Ascending aorta (tissue), 2 donors: ENCODE results near the gene REG1A. TPM values are rescaled to one million over a fixed set of nuclear protein-coding genes. Genes with fewer than 3 reads are reported as not detected.

ENCODE experiments used
- DNase-seq, 2 donors: peaks; one replicate each; pipeline ENCODE4 v3.0.0-alpha.2; 2019; ENCODE audit warnings: low spot score in 2 of 2
- H3K27ac ChIP-seq, 2 donors: fragments of 200-600 bp; sonication (generic); one replicate each; pipeline ENCODE4 v1.5.1; 2016 to 2017; ENCODE audit warnings: mild to moderate bottlenecking in 1 of 2
- H3K27me3 ChIP-seq: fragments of 200-600 bp; sonication (generic); one replicate; pipeline ENCODE4 v1.5.1; 2017
- H3K36me3 ChIP-seq, 2 donors: fragments of 200-600 bp; sonication (generic); one replicate each; pipeline ENCODE4 v1.5.1; 2016
- H3K4me1 ChIP-seq, 2 donors: fragments of 200-600 bp; sonication (generic); one replicate each; pipeline ENCODE4 v1.5.1; 2016 to 2017; ENCODE audit warnings: mild to moderate bottlenecking in 1 of 2
- H3K4me3 ChIP-seq, 2 donors: fragments of 200-600 bp; sonication (generic); one replicate each; pipeline ENCODE4 v1.5.1; 2016 to 2017; ENCODE audit warnings: mild to moderate bottlenecking in 1 of 2
- H3K9me3 ChIP-seq, 2 donors: fragments of 200-600 bp; sonication (generic); one replicate each; pipeline ENCODE4 v1.5.1; 2016
- intact Hi-C: fragments of 100-400 bp; cut with DNase I; formaldehyde crosslinking; loops from one replicate; pipeline ENCODE4 v1.15.1; 2023
- total RNA-seq: library from RNA; depleted of rRNA; stranded (reverse); fragments of >200 nt; gene quantifications from one replicate; pipeline ENCODE4 v1.1.0, GENCODE V29; 2016
- TF ChIP-seq, protein P1 (sequence below), 3 experiments: fragments of 200-600 bp in 2 of 3; fragments of 450-650 bp in 1 of 3; sonication (generic) in 2 of 3; IDR thresholded peaks; one replicate each; pipeline ENCODE4 v1.5.1; 2016 to 2019; ENCODE audit warnings: antibody characterized with exemption in 3 of 3, mild to moderate bottlenecking in 1 of 3, moderate library complexity in 1 of 3

The REG1A gene
- total RNA-seq, 1 donor from 2014 or later: 0.96 TPM

DNA sequence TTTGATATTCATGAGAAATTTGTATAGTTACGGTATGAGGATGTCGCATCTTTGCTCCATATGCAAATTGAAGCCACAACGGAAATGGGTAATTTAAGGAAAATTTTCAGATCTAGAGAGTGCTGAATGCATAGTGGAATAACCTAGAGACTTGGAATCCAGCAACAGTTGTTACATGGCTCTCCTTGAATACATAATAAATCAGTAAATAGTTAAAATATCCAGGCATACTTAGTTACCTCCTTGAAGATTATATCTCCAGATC is 5.4 kb downstream of the REG1A start:
- Histone ChIP-seq H3K4me1 (no peaks in the 10 kb centered on the region), H3K9me3 (no peaks in the 10 kb centered on the region), H3K27ac (no peak overlapping the region), H3K4me3 (no peak overlapping the region), H3K36me3 (no peaks in the 10 kb centered on the region), H3K27me3 (no peaks in the 10 kb centered on the region)
- TF ChIP-seq, protein P1, sequence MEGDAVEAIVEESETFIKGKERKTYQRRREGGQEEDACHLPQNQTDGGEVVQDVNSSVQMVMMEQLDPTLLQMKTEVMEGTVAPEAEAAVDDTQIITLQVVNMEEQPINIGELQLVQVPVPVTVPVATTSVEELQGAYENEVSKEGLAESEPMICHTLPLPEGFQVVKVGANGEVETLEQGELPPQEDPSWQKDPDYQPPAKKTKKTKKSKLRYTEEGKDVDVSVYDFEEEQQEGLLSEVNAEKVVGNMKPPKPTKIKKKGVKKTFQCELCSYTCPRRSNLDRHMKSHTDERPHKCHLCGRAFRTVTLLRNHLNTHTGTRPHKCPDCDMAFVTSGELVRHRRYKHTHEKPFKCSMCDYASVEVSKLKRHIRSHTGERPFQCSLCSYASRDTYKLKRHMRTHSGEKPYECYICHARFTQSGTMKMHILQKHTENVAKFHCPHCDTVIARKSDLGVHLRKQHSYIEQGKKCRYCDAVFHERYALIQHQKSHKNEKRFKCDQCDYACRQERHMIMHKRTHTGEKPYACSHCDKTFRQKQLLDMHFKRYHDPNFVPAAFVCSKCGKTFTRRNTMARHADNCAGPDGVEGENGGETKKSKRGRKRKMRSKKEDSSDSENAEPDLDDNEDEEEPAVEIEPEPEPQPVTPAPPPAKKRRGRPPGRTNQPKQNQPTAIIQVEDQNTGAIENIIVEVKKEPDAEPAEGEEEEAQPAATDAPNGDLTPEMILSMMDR (IDR thresholded peaks at IDR 0.05): no peak
- no peak for DNase-seq
- intact Hi-C loops: no loop called here

DNA sequence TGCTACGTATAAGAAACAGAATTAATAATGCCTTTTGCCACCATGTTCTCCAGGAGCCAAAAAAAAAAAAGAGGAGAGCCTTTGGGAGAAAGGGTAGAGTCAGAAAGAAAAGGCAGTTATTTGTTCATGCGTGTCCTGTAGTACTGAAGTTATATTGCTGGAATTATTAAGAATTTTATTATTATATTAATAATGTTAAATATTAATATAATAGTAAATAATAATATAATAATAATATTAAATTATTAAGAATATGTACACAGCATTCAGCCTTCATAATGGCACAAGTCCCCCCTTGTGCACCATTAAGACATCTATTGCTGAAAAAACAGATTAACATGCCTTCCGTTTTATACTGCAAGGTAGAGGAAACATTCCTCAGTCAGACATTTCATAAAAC is 8.1 kb downstream of the REG1A start:
- DNase-seq: no peak
- intact Hi-C loops: no loop called here
- no peaks in the 10 kb centered on the region for H3K27me3 ChIP-seq
- TF ChIP-seq, protein P1 (IDR thresholded peaks at IDR 0.05): no peak
- no peaks in the 10 kb centered on the region for H3K9me3 ChIP-seq
- no peak overlapping the region for H3K4me3 ChIP-seq
- H3K36me3 ChIP-seq: no peaks in the 10 kb centered on the region
- no peak overlapping the region for H3K27ac ChIP-seq
- no peaks in the 10 kb centered on the region for H3K4me1 ChIP-seq

DNA sequence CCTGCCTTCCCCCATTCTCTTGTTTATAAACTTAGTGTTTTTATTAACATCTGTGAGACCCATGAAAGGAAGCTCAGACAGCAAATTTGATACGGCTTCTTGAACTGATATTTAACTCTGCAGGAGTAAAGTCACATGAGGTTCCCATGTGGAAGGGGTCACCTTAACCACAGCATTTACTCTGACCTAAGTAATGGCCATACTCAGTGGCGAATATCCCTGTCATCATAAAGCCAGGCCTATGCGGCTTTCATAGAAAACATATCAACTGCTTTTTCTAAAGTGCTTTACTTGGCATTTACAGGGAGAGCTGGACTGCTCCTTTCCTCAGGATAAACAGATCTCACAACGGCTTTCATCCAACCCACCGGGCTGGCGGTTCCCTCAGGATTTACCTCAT is 9.0 kb downstream of the REG1A start:
- Histone ChIP-seq H3K4me1 (no peaks in the 10 kb centered on the region), H3K27me3 (no peaks in the 10 kb centered on the region), H3K4me3 (no peak overlapping the region), H3K27ac (no peak overlapping the region), H3K9me3 (no peaks in the 10 kb centered on the region), H3K36me3 (no peaks in the 10 kb centered on the region)
- TF ChIP-seq, protein P1 (IDR thresholded peaks at IDR 0.05): no peak
- intact Hi-C loops: no loop called here
- DNase-seq: no peak

DNA sequence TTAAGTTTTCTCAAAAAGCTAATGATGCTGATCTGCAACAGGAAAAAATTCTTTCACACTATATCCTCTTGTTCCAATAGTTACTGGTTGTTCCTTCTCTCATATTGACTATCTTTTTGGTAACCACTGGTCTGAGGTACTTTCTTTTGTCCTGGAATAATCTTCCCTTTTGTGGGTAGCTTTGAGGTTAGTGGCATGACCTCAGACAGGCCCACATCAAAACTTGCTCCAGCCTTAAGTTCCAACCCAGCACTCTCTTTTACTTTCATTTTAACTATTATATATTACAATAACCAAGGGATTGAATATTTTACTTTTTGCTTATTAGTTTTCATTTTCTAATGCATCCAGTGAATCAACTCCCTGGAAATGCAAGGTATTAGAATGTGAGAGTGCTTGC is 9.5 kb downstream of the REG1A start:
- Histone ChIP-seq H3K27me3 (no peaks in the 10 kb centered on the region), H3K9me3 (no peaks in the 10 kb centered on the region), H3K4me1 (no peaks in the 10 kb centered on the region), H3K27ac (no peak overlapping the region), H3K4me3 (no peak overlapping the region), H3K36me3 (no peaks in the 10 kb centered on the region)
- TF ChIP-seq, protein P1 (IDR thresholded peaks at IDR 0.05): no peak
- intact Hi-C loops: no loop called here
- no peak for DNase-seq

DNA sequence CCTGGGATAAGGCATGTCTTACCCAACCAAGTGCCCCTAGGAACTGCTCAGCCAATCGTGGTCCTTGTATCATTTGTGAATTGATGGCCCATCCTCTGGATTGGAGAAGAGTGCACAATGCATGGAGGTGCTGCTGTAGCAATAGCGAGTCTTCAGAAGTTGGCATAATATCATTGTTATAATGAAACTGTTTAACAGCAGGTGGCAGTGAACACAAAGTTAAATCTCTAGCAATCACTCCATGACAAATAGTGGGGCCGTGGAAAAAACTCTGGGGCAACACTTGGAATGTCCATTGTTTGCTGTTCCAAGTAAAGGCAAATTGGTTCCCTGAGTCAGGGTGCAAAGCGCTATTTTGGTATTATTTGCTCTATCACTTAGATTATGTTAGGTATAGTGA is 11.4 kb downstream of the REG1A start:
- H3K36me3 ChIP-seq: no peaks in the 10 kb centered on the region
- DNase-seq: no peak
- no peaks in the 10 kb centered on the region for H3K9me3 ChIP-seq
- no peak overlapping the region for H3K4me3 ChIP-seq
- no peaks in the 10 kb centered on the region for H3K4me1 ChIP-seq
- H3K27ac ChIP-seq: no peak overlapping the region
- no peaks in the 10 kb centered on the region for H3K27me3 ChIP-seq
- intact Hi-C loops: no loop called here
- TF ChIP-seq, protein P1 (IDR thresholded peaks at IDR 0.05): no peak

DNA sequence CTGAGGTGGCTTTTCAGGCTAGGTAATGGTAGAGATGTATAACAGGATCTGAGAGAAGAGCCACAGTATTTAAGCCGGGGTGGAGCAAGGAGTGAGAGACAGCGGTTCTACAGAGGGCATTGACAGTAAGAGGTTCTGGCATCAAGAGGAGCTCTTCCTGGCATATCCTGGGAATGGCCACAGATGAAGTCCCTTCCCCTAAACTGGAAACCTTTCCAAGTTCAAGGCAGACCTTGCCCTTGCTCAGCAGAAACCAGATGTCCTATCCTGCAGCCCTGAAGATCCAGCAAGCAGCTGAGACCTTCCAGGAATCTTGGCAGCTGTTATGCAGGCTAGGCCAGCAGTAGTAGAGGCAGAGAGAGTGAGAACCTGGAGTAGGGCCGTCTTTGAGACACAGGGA is 18.1 kb downstream of the REG1A start:
- intact Hi-C loops: no loop called here
- H3K27ac ChIP-seq: no peak overlapping the region
- TF ChIP-seq, protein P1 (IDR thresholded peaks at IDR 0.05): no peak

More for the DNA sequence above, 18.1 kb downstream of the REG1A start:
- no peaks in the 10 kb centered on the region for H3K27me3 ChIP-seq
- no peaks in the 10 kb centered on the region for H3K36me3 ChIP-seq
- H3K4me3 ChIP-seq: no peak overlapping the region
- no peaks in the 10 kb centered on the region for H3K9me3 ChIP-seq
- DNase-seq: no peak
- H3K4me1 ChIP-seq: no peaks in the 10 kb centered on the region
